AG04449 (cell line): ENCODE results near the gene SLC24A3.

Experiments used
- CTCF ChIA-PET: fragments of 350-600 bp; formaldehyde crosslinking; extraction: SDS; loops from one replicate; lab custom pipeline; 2021; ENCODE audit warnings: antibody characterized with exemption; lab: Yijun Ruan, JAX
- POLR2A ChIA-PET: fragments of 400-600, 350-600 bp; formaldehyde crosslinking; extraction: SDS; loops from one replicate; lab custom pipeline; 2020; ENCODE audit warnings: antibody characterized with exemption, inconsistent platforms; lab: Yijun Ruan, JAX
- DNase-seq: peaks from one replicate; pipeline ENCODE4 v3.0.0-alpha.2; 2010; ENCODE audit warnings: low read depth, low spot score
- H3K4me3 ChIP-seq: 2 replicates; pipeline ENCODE4 v1.5.1; 2011; ENCODE audit warnings: low read depth, mild to moderate bottlenecking, control low read depth, low read length
- CTCF ChIP-seq: IDR thresholded peaks from one replicate; pipeline ENCODE4 v1.5.1; 2011; ENCODE audit warnings: mild to moderate bottlenecking, moderate library complexity, low read length, control low read depth, inconsistent platforms; ENCODE audit not compliant: insufficient read depth; ENCODE audit errors: missing control alignments

SLC24A3 gene

GRCh38 chr20:19653327-19653726 is 440.9 kb downstream of the SLC24A3 start:
- H3K4me3 ChIP-seq: no peak overlapping the region
- CTCF ChIA-PET: no interaction called here
- DNase-seq: no peak
- no peak for TF ChIP-seq CTCF
- POLR2A ChIA-PET: no interaction called here

- ChIA-PET POLR2A (no interaction called here), CTCF (no interaction called here)
- H3K4me3 ChIP-seq: no peak overlapping the region
- no peak for TF ChIP-seq CTCF
- no peak for DNase-seq
Measured at GRCh38 chr20:19654921-19655320, 442.5 kb downstream of the SLC24A3 start.

- ChIA-PET POLR2A (no interaction called here), CTCF (no interaction called here)
- no peak for DNase-seq
- TF ChIP-seq CTCF: no peak
- H3K4me3 ChIP-seq: no peak overlapping the region
Measured at GRCh38 chr20:19658137-19658536, 445.7 kb downstream of the SLC24A3 start.

- no peak overlapping the region for H3K4me3 ChIP-seq
- TF ChIP-seq CTCF: no peak
- POLR2A ChIA-PET: no interaction called here
- CTCF ChIA-PET: interaction anchor here (1.3 to 7.2 kb wide), 3 partner anchors 29 to 453 kb away, joined by 4 to 134 read pairs (median 40); no protein-coding TSS in a partner anchor
- DNase-seq: no peak
Measured at GRCh38 chr20:19659448-19659847, 447.0 kb downstream of the SLC24A3 start.

- CTCF ChIA-PET: interaction anchor here (0.8 to 7.2 kb wide), 16 partner anchors 12 to 1028 kb away, joined by 3 to 134 read pairs (median 7); partner anchors contain the start of gene SLC24A3
- POLR2A ChIA-PET: no interaction called here
- no peak overlapping the region for H3K4me3 ChIP-seq
- DNase-seq: no peak
- no peak for TF ChIP-seq CTCF
Measured at GRCh38 chr20:19660808-19661378, 448.5 kb downstream of the SLC24A3 start.

- ChIA-PET POLR2A (interaction anchor here (0.6 kb wide), 1 partner anchor 11 kb away, joined by 3 read pairs; no protein-coding TSS in a partner anchor), CTCF (interaction anchor here (0.5 to 7.2 kb wide), 26 partner anchors 11 to 1029 kb away, joined by 3 to 134 read pairs (median 5); partner anchors contain the start of gene SLC24A3)
- DNase-seq: peak; percentile 5
Measured at GRCh38 chr20:19661717-19662636, 449.5 kb downstream of the SLC24A3 start.

More at GRCh38 chr20:19661717-19662636, 449.5 kb downstream of the SLC24A3 start:
- no peak overlapping the region for H3K4me3 ChIP-seq
- TF ChIP-seq CTCF: peak; percentile 90
